HepG2 (cell line): Measurements from ENCODE around the gene BCAS3.

Experiments used
- CREB1 ChIP-seq, 2 experiments: fragments of 450-650 bp in 1 of 2; IDR thresholded peaks; 2 replicates each; pipeline ENCODE4 v1.6.1; 2016 to 2017; ENCODE audit warnings: control low read depth in 1 of 2, mild to moderate bottlenecking in 1 of 2, missing compliant biosample characterization in 1 of 2, missing genetic modification characterization in 1 of 2
- KDM4B ChIP-seq: sonication (generic); formaldehyde crosslinking; IDR thresholded peaks from 2 replicates; pipeline ENCODE4 v1.4.0; 2020; ENCODE audit warnings: missing genetic modification reagents
- POLR2A ChIP-seq, 2 experiments: IDR thresholded peaks; 2 replicates each; pipeline ENCODE4 v1.6.1; 2011; ENCODE audit warnings: low read depth in 2 of 2, low read length in 2 of 2, mild to moderate bottlenecking in 1 of 2, moderate library complexity in 1 of 2; ENCODE audit not compliant: insufficient read depth in 1 of 2
- SRF ChIP-seq: IDR thresholded peaks from 2 replicates; pipeline ENCODE4 v1.6.1; 2011; ENCODE audit warnings: mild to moderate bottlenecking, low read depth, low read length, moderate library complexity
- TAF1 ChIP-seq: sonication (generic); formaldehyde crosslinking; IDR thresholded peaks from 2 replicates; pipeline ENCODE4 v1.4.0; 2020; ENCODE audit warnings: missing genetic modification reagents
- TF ChIP-seq, protein P1 (sequence below): sonication (generic); formaldehyde crosslinking; IDR thresholded peaks from 2 replicates; pipeline ENCODE4 v1.5.0; 2020; ENCODE audit warnings: mild to moderate bottlenecking, missing genetic modification reagents, moderate library complexity
- TF ChIP-seq, protein P2 (sequence below): sonication (generic); formaldehyde crosslinking; IDR thresholded peaks from 2 replicates; pipeline ENCODE4 v1.8.1; 2023; ENCODE audit warnings: missing genetic modification reagents, inconsistent platforms, borderline replicate concordance

DNA sequence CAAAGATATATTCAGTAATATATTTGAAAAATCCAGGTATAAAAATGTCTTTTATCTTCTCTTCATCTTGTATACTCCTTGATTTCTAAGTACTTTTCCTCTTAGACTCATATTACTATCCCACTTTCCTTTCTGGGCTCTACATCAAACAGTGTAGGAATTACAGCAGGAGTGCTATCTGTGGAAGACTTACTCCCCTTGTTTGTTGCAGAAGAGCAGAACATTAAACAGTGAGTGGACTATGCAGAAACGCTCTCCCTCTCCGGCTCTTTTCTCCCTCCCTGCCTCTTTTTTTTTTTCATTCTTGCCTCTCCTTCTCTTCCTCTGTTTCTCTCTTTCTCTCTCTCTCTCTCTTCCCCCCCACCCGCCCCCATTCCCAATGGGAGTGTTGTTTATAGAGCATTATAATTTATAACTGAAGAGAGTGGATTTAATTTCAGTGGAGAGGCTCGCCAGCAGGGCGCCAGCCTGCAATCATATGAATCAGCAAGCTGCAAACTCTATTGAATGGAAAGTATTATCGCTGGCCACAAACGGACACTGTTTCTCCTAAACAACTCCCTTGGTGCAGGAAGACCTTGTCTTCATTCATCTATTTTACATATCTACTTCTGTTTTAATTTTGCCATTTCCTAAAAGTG is 479.7 kb downstream of the BCAS3 start:
- no peak for TF ChIP-seq TAF1 (CRISPR knock-in tag)
- no peak for TF ChIP-seq SRF
- TF ChIP-seq KDM4B: no peak
- TF ChIP-seq CREB1 (IDR thresholded peaks at IDR 0.05): no peak
- TF ChIP-seq CREB1 (CRISPR knock-in tag; IDR thresholded peaks at IDR 0.05): no peak
- TF ChIP-seq, protein P1, sequence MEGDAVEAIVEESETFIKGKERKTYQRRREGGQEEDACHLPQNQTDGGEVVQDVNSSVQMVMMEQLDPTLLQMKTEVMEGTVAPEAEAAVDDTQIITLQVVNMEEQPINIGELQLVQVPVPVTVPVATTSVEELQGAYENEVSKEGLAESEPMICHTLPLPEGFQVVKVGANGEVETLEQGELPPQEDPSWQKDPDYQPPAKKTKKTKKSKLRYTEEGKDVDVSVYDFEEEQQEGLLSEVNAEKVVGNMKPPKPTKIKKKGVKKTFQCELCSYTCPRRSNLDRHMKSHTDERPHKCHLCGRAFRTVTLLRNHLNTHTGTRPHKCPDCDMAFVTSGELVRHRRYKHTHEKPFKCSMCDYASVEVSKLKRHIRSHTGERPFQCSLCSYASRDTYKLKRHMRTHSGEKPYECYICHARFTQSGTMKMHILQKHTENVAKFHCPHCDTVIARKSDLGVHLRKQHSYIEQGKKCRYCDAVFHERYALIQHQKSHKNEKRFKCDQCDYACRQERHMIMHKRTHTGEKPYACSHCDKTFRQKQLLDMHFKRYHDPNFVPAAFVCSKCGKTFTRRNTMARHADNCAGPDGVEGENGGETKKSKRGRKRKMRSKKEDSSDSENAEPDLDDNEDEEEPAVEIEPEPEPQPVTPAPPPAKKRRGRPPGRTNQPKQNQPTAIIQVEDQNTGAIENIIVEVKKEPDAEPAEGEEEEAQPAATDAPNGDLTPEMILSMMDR (CRISPR knock-in tag): no peak
- TF ChIP-seq, protein P2, sequence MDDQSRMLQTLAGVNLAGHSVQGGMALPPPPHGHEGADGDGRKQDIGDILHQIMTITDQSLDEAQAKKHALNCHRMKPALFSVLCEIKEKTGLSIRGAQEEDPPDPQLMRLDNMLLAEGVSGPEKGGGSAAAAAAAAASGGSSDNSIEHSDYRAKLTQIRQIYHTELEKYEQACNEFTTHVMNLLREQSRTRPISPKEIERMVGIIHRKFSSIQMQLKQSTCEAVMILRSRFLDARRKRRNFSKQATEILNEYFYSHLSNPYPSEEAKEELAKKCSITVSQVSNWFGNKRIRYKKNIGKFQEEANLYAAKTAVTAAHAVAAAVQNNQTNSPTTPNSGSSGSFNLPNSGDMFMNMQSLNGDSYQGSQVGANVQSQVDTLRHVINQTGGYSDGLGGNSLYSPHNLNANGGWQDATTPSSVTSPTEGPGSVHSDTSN: no peak
- no peak for TF ChIP-seq POLR2A (IDR thresholded peaks at IDR 0.05; ENCODE audit: insufficient read depth in 1 of 2, low read depth in 2 of 2, low read length in 2 of 2)
